Gastrocnemius medialis (tissue), 4 donors: ENCODE results near the gene TPSAB1.

ENCODE experiments used
- CTCF ChIP-seq, 5 experiments: fragments of 450-650 bp in 3 of 5; fragments of 200-600 bp in 2 of 5; sonication (generic) in 2 of 5; IDR thresholded peaks in 4 of 5; conservative IDR thresholded peaks in 1 of 5; 1 replicate in 4 of 5; 2 replicates in 1 of 5; pipeline ENCODE4 v1.5.1; 2016 to 2019; ENCODE audit warnings: antibody characterized with exemption in 5 of 5, mild to moderate bottlenecking in 3 of 5, moderate library complexity in 3 of 5
- POLR2A ChIP-seq, 2 donors: fragments of 450-650 bp; IDR thresholded peaks; one replicate each; pipeline ENCODE4 v1.6.1; 2017; ENCODE audit warnings: antibody characterized with exemption in 2 of 2, mild to moderate bottlenecking in 2 of 2, moderate library complexity in 2 of 2

- TF ChIP-seq CTCF (IDR thresholded peaks at IDR 0.05 in 4 of 5, conservative IDR thresholded peaks at IDR 0.05 in 1 of 5) (no peak), POLR2A (IDR thresholded peaks at IDR 0.05) (no peak)
Observed at GRCh38 chr16:1262846-1263221, 22.3 kb downstream of the TPSAB1 start.
